ENCODE results near the gene IMMP2L. TPM values are rescaled to one million over a fixed set of nuclear protein-coding genes. Genes with fewer than 3 reads are reported as not detected.

Gene IMMP2L
- total RNA-seq, 1 experiment from 2014 or later: 4.9 TPM

GRCh38 chr7:111006040-111006439, 556.3 kb downstream of the IMMP2L start:
- no peak for DNase-seq (ENCODE audit: low read depth)

DNA sequence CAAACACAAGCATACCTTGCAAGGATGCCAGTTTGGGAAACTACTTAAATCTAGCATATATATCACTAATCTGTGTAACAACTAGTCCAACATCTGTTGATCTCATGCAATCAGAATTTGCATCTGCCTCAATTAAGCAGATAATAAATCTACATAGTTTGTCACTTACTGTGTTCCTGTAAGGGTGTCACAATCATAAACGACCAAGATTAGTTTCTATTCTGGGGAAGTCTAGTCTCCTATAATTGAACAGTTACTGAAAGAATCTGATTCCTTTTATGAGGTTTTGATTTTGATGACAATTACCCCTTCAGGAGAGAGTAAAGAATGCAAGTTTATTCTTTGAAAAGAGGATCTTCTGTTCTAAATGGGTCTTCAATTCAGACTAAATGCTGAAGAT, 556.8 kb downstream of the IMMP2L start:
- no peak for DNase-seq (ENCODE audit: low read depth)

GRCh38 chr7:111004310-111004901, 557.9 kb downstream of the IMMP2L start:
- DNase-seq (ENCODE audit: low read depth): no peak

DNA sequence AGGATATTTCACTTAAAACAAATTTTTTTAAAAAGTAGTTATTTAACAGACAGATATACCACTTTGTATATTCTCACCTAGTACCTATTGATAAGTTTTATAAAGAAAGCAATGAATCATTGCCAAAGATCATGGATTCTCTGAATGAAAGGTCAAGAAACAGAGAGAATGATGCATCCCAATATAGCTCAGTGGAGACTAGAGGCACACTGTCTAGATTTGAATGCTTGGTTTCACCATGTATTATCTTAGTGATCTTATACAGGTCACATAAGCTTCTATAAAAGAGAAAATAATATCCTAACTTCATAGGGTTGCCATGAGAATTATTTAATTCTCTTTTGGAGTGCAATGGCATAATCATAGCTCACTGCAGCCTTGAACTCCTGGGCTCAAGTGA, 558.4 kb downstream of the IMMP2L start:
- no peak for DNase-seq (ENCODE audit: low read depth)

GRCh38 chr7:110994028-110994967, 568.0 kb downstream of the IMMP2L start:
- DNase-seq (ENCODE audit: low read depth): peak; percentile 17

GRCh38 chr7:110988890-110989501, 573.3 kb downstream of the IMMP2L start:
- peak; percentile 23 for DNase-seq (ENCODE audit: low read depth)

- DNase-seq (ENCODE audit: low read depth): no peak
Observed at GRCh38 chr7:110988348-110988747, 573.9 kb downstream of the IMMP2L start.

- DNase-seq (ENCODE audit: low read depth): no peak
Observed at GRCh38 chr7:110987127-110987693, 575.1 kb downstream of the IMMP2L start.

DNA sequence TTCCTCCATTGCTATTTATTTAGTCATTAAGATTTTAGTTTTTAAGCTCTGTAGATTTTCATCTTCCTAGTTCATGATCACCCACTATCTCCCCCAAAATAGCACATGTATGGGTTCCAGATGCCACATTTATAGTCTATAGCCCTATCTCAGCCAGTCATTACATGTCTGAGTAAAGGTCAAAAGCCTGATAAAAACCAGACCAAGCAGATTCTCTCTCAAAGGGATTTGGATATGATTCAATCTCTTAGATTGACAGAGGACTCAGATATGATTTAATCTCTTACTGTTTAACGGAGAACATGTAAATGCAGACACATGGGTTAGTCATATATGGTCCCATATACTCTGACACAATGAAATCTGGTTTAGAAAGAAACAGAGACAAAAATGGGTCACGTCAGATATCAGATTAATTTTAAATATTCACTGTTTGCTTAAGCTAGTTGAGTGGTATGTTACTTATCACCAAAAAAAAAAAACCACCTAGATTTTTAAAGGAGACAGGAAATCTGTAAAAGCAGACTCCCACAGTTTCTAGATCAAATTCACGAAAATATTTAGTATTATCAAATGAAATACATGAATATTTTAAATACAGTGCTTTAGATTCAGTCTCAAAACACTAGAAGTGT, 578.4 kb downstream of the IMMP2L start:
- DNase-seq (ENCODE audit: low read depth): no peak

- no peak for DNase-seq (ENCODE audit: low read depth)
Observed at GRCh38 chr7:110977127-110977737, 585.1 kb downstream of the IMMP2L start.

DNA sequence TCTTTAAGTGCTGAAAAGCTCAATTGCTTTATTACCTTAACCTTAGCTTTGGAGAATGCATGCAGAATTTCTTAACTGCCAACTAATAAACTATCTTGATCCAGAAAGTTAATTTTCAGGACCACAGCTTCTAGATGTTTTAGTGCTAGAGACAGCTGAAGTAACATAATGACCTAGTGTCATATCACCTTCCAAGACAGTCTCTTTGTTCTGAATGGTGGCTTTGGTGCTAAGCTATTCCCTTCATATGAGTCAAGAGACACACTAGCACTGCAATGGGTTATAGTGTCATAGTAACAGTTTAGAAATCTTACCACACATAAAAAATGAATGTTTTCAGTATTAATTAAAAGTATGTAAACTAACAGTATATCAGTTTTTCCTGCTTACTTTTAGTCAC, 586.8 kb downstream of the IMMP2L start:
- no peak for DNase-seq (ENCODE audit: low read depth)

- DNase-seq (ENCODE audit: low read depth): no peak
Observed at GRCh38 chr7:110974441-110974840, 587.9 kb downstream of the IMMP2L start.

GRCh38 chr7:110973196-110973990, 588.9 kb downstream of the IMMP2L start:
- DNase-seq (ENCODE audit: low read depth): no peak

GRCh38 chr7:110964775-110965174, 597.5 kb downstream of the IMMP2L start:
- no peak for DNase-seq (ENCODE audit: low read depth)

GRCh38 chr7:110962826-110963225, 599.5 kb downstream of the IMMP2L start:
- DNase-seq (ENCODE audit: low read depth): no peak

DNA sequence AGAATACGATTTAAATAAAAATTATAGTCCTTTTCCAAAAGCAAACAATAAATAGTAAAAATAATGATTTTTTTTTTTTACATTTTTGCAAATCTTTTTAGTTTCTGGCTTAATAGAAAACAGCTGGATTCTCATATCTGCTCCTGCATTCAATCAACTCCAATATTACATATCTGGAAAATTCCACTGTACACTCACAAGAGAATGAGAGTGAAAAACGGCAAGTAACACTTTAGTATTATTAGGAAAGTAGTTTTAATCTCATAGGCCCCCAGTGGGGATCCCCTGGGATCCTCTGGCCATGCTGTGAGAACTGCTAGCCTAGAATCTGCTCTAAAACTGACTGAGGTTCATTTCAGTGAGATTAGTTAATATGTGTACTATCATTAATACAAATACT, 599.9 kb downstream of the IMMP2L start:
- DNase-seq (ENCODE audit: low read depth): no peak

DNA sequence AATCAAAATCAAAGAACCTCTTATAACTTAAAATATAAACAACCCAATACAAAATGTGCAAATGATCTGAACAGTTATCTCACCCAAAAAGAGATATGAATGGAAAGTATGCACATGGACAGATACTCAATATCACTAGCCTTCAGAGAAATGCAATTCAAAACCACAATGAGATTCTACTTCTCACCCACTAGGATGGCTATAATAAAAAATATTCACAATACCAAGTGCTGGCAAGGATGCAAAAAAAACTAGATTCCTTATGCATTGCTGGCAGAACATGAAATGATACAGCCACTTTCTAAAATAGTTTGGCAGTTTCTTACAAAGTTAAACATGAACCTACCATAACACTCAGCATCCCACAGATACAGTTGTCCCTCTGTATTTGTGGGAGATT, 601.5 kb downstream of the IMMP2L start:
- no peak for DNase-seq (ENCODE audit: low read depth)

DNA sequence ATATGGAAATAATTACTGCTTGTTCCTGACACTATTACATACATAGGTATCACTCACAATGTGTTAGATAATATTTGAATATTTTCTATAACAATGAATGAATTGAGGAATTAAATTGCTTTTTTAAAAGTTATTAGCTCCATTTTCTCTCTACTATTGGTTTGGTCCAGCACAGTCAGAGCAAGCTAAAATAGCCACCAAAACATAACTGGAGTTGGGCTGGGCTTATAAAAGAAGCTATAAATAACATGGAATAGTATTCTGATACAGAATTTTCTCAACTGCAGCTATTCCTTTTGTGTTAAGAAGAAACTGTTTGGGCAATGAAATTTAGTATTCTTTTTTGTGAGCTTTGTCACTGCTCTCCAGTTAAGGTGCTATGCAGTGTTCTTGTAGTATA, 614.0 kb downstream of the IMMP2L start:
- DNase-seq (ENCODE audit: low read depth): no peak

- no peak for DNase-seq (ENCODE audit: low read depth)
Observed at GRCh38 chr7:110947408-110947807, 614.9 kb downstream of the IMMP2L start.

DNA sequence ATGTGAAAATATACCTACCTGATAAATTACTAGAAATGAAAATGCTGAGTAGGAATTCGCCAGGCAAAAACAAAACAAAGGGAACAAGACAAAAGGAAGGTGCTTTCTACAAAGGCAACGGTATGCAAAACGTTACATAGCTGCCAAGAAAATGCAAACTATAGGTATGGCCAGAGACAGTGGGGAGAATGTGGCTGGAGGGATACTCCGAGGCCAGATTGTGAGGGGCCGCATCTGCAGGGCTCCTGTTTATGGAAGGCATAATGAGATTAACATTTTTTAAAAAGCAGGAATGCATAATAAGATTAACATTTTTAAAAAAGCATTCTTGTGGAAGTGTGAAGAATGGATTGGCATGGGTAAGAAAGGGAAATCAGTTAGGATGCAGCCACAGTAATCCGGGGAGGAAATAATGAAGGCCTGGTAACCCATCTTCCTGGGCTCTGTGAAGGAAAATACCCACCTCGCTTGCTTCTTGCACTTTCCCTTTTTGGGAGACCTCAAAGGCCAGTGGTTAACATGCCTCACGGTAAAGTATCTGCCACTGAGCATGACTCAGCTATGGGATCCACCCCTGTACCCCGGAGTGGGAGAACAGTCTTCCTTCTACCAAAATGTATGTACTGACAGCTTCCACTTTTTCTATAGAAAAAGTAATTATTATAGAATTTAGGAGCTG, 617.2 kb downstream of the IMMP2L start:
- no peak for DNase-seq (ENCODE audit: low read depth)

Data from HT1080 (cell line).